B cell (primary cell): Measurements from ENCODE around the gene TECTB.

Experiments used
- CTCF ChIP-seq: fragments of 200-600 bp; IDR thresholded peaks from one replicate; pipeline ENCODE4 v1.8.0; 2022; ENCODE audit warnings: antibody characterized with exemption, mild to moderate bottlenecking
- EZH2 ChIP-seq: IDR thresholded peaks from 2 replicates; pipeline ENCODE4 v1.6.1; 2012; ENCODE audit warnings: borderline replicate concordance, low read depth, mild to moderate bottlenecking, moderate library complexity, low read length; ENCODE audit not compliant: insufficient read depth, poor library complexity, severe bottlenecking

DNA sequence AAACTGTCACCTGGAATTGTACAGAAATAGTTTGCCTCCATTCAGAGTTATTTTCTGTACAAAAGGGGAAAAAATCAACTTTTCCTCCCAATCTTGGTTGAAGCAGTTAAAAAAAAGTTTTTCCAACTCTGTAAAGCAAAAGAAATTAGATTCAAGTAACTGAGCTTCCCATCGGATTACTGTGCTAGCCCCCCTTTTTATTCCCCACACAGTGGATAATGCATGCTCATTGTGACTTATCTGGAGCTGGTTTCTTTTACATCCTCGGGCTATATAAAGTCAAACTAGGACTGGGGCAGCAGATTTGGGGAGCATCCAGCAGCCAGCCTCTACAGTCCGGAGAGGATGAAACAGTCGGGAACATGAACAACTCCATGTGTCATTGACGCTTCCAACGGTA, at the start of gene TECTB:
- TF ChIP-seq CTCF (no peak), EZH2 (no peak)
